A549 (cell line): ENCODE data around the gene LIPA.

Experiments
- CHD2 ChIP-seq: fragments of 150-350 bp; IDR thresholded peaks from 2 replicates; pipeline ENCODE4 v1.6.1; 2014; ENCODE audit warnings: low read length; ENCODE audit not compliant: partially characterized antibody
- JUN ChIP-seq, 2 experiments: fragments of >200 bp; sonication (Bioruptor Twin); formaldehyde crosslinking; IDR thresholded peaks; 2 replicates in 1 of 2; 3 replicates in 1 of 2; pipeline ENCODE4 v1.6.1; 2016 to 2017
- MAFK ChIP-seq: fragments of 450-650 bp; IDR thresholded peaks from 2 replicates; pipeline ENCODE4 v1.6.1; 2014; ENCODE audit not compliant: partially characterized antibody
- NR3C1 ChIP-seq: fragments of >200 bp; sonication (Bioruptor Twin); formaldehyde crosslinking; IDR thresholded peaks from 3 replicates; pipeline ENCODE4 v1.6.1; 2017
- POLR2A ChIP-seq: IDR thresholded peaks from 2 replicates; pipeline ENCODE4 v1.6.1; 2012; ENCODE audit warnings: mild to moderate bottlenecking, low read length
- RCOR1 ChIP-seq: fragments of 150-350 bp; IDR thresholded peaks from 2 replicates; pipeline ENCODE4 v1.6.1; 2014; ENCODE audit warnings: antibody characterized with exemption, low read length, low read depth
- TF ChIP-seq, protein P1 (sequence below): fragments of >200 bp; sonication (Bioruptor Twin); formaldehyde crosslinking; IDR thresholded peaks from 3 replicates; pipeline ENCODE4 v1.5.1; 2016
- TF ChIP-seq, protein P2 (sequence below): IDR thresholded peaks from 2 replicates; pipeline ENCODE4 v1.6.1; 2012; ENCODE audit warnings: low read depth, borderline replicate concordance

DNA sequence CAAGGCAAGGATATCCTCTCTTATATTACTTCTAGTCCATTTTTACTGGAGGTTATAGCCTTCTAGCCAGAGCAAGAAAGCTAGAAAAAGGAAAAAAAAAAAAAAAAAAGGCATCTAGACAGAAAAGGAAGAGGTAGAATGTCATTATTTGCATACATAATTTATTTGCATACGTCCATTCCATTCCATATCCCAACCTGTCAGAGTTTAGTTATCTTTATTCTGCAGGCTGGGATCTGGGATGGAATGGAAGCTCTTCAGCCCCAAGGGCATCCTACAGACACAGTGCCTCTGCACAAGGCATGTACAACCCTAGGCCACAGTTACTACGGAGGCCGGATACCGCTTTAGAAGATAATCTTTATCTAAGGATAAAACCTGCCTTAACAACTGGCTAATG, 54.1 kb downstream of the LIPA start:
- TF ChIP-seq JUN (IDR thresholded peaks at IDR 0.05) (no peak), POLR2A (no peak), MAFK (no peak), RCOR1 (no peak), NR3C1 (no peak), CHD2 (no peak)
- TF ChIP-seq, protein P1, sequence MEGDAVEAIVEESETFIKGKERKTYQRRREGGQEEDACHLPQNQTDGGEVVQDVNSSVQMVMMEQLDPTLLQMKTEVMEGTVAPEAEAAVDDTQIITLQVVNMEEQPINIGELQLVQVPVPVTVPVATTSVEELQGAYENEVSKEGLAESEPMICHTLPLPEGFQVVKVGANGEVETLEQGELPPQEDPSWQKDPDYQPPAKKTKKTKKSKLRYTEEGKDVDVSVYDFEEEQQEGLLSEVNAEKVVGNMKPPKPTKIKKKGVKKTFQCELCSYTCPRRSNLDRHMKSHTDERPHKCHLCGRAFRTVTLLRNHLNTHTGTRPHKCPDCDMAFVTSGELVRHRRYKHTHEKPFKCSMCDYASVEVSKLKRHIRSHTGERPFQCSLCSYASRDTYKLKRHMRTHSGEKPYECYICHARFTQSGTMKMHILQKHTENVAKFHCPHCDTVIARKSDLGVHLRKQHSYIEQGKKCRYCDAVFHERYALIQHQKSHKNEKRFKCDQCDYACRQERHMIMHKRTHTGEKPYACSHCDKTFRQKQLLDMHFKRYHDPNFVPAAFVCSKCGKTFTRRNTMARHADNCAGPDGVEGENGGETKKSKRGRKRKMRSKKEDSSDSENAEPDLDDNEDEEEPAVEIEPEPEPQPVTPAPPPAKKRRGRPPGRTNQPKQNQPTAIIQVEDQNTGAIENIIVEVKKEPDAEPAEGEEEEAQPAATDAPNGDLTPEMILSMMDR, result no peak
- TF ChIP-seq, protein P2, sequence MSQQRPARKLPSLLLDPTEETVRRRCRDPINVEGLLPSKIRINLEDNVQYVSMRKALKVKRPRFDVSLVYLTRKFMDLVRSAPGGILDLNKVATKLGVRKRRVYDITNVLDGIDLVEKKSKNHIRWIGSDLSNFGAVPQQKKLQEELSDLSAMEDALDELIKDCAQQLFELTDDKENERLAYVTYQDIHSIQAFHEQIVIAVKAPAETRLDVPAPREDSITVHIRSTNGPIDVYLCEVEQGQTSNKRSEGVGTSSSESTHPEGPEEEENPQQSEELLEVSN, result no peak
